Left ventricle myocardium inferior (tissue), 1 donor: ENCODE data around the gene KCNE4. TPM values are rescaled to one million over a fixed set of nuclear protein-coding genes. Genes with fewer than 3 reads are reported as not detected.

Experiments
- DNase-seq: peaks from one replicate; pipeline ENCODE4 v3.0.0-alpha.2; 2020
- H3K27ac ChIP-seq: fragments of 200-600 bp; replicated peaks from 2 replicates; pipeline ENCODE4 v1.8.0; 2021
- H3K27me3 ChIP-seq: fragments of 200-600 bp; 2 replicates; pipeline ENCODE4 v1.8.0; 2021; ENCODE audit warnings: low read depth
- H3K36me3 ChIP-seq: fragments of 200-600 bp; 2 replicates; pipeline ENCODE4 v1.8.0; 2021
- H3K4me1 ChIP-seq: fragments of 200-600 bp; 2 replicates; pipeline ENCODE4 v1.8.0; 2021
- H3K4me3 ChIP-seq: fragments of 200-600 bp; 2 replicates; pipeline ENCODE4 v1.8.0; 2021; ENCODE audit warnings: mild to moderate bottlenecking, moderate library complexity
- H3K9me3 ChIP-seq: fragments of 200-600 bp; replicated peaks from 2 replicates; pipeline ENCODE4 v1.8.0; 2021
- intact Hi-C: fragments of 100-400 bp; cut with micrococcal nuclease; formaldehyde crosslinking; loops from one replicate; pipeline ENCODE4 v1.11.0; 2022
- total RNA-seq: library from RNA; stranded (reverse); fragmentation: NEBNext Ultra II Directional; extraction: Animal tissue kit (Norgen Biotek cat#: 25700); gene quantifications from one replicate; pipeline ENCODE4 v1.2.1, GENCODE V29; 2021
- TF ChIP-seq, protein P1 (sequence below): fragments of 200-600 bp; IDR thresholded peaks from 2 replicates; pipeline ENCODE4 v1.8.0; 2021; ENCODE audit warnings: antibody characterized with exemption, mild to moderate bottlenecking, borderline replicate concordance
- donor health status: DM: no; HTN: yes; CAD: no; lungs with severe emphysema.

KCNE4 gene
- total RNA-seq, 1 donor from 2014 or later: 3.1 TPM

DNA sequence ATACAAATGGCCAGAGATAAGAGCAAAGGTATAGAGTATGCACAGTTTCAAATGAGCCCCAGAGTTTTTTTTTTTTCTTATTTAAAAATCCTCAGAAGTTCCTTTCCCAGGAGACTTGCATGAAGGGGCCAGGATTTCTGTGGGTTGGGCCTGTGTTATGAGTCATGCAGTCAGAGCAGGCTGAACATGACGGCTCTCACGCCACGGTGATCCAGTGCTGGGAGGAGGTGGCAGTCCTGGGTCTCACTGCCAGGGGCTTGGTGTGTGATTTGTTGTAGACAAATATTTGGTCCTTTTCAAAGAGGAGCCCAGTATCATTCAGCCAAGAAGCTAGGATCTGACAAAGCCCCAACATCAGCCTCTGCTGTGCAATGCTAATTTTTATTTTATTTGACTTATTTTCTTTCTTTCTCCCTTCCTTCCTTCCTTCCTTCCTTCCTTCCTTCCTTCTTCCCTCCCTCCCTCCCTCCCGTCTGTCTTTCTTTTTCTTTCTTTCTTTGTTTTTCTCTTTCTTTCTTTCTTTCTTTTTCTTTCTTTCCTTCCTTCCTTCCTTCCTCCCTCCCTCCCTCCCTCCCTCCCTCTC is 10.4 kb upstream of the KCNE4 start:
- TF ChIP-seq, protein P1, sequence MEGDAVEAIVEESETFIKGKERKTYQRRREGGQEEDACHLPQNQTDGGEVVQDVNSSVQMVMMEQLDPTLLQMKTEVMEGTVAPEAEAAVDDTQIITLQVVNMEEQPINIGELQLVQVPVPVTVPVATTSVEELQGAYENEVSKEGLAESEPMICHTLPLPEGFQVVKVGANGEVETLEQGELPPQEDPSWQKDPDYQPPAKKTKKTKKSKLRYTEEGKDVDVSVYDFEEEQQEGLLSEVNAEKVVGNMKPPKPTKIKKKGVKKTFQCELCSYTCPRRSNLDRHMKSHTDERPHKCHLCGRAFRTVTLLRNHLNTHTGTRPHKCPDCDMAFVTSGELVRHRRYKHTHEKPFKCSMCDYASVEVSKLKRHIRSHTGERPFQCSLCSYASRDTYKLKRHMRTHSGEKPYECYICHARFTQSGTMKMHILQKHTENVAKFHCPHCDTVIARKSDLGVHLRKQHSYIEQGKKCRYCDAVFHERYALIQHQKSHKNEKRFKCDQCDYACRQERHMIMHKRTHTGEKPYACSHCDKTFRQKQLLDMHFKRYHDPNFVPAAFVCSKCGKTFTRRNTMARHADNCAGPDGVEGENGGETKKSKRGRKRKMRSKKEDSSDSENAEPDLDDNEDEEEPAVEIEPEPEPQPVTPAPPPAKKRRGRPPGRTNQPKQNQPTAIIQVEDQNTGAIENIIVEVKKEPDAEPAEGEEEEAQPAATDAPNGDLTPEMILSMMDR: no peak
- Histone ChIP-seq H3K4me1 (peaks cover under 1% of the 10 kb centered on the region), H3K9me3 (no peaks in the 10 kb centered on the region), H3K4me3 (no peak overlapping the region), H3K27ac (peak overlapping the region; percentile 70), H3K27me3 (no peaks in the 10 kb centered on the region), H3K36me3 (no peaks in the 10 kb centered on the region)
- intact Hi-C loops: no loop called here
- DNase-seq: peak; percentile 66

DNA sequence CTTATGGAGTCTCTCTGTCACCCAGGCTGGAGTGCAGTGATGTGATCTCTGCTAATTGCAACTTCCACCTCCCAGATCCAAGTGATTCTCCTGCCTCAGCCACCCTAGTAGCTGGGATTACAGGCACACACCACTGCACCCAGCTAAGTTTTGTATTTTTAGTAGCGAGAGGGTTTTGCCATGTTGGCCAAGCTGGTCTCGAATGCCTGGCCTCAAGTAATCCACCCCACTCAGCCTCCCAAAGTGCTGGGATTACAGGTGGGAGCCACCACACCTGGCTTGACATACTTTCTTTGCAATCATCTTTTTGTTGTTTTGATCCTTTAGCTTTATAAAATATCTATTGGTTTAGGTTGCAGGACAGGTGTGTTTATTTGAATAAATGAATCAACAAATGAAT is 9.7 kb upstream of the KCNE4 start:
- H3K4me1 ChIP-seq: peaks cover 7% of the 10 kb centered on the region
- H3K27me3 ChIP-seq: no peaks in the 10 kb centered on the region
- no peaks in the 10 kb centered on the region for H3K9me3 ChIP-seq
- H3K27ac ChIP-seq: peak overlapping the region; percentile 41
- intact Hi-C loops: no loop called here
- no peaks in the 10 kb centered on the region for H3K36me3 ChIP-seq
- TF ChIP-seq, protein P1: no peak
- DNase-seq: no peak
- no peak overlapping the region for H3K4me3 ChIP-seq

DNA sequence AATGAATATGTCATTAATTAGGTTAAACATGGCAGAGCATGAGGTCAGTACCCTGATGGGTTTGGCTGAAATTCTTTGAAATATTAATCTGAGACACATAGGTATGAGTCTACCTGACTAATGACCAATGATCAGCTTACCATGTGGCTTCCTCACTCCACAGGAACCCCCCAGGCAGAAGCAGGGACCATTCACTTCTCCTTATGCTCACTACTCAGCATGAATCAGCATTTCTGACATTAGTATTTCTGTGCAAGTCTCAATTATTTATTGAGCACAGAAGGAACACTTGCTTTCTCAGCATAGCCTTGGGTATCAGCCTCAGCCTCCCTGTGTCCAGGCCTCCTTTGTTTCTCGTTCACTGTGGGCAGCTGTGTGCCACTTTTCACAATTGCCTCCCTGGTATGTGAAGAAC is 9.3 kb upstream of the KCNE4 start:
- Histone ChIP-seq H3K4me3 (no peak overlapping the region), H3K27ac (peak overlapping the region; percentile 41), H3K9me3 (no peaks in the 10 kb centered on the region), H3K4me1 (peaks cover 11% of the 10 kb centered on the region), H3K27me3 (no peaks in the 10 kb centered on the region), H3K36me3 (no peaks in the 10 kb centered on the region)
- TF ChIP-seq, protein P1: no peak
- intact Hi-C loops: no loop called here
- no peak for DNase-seq

DNA sequence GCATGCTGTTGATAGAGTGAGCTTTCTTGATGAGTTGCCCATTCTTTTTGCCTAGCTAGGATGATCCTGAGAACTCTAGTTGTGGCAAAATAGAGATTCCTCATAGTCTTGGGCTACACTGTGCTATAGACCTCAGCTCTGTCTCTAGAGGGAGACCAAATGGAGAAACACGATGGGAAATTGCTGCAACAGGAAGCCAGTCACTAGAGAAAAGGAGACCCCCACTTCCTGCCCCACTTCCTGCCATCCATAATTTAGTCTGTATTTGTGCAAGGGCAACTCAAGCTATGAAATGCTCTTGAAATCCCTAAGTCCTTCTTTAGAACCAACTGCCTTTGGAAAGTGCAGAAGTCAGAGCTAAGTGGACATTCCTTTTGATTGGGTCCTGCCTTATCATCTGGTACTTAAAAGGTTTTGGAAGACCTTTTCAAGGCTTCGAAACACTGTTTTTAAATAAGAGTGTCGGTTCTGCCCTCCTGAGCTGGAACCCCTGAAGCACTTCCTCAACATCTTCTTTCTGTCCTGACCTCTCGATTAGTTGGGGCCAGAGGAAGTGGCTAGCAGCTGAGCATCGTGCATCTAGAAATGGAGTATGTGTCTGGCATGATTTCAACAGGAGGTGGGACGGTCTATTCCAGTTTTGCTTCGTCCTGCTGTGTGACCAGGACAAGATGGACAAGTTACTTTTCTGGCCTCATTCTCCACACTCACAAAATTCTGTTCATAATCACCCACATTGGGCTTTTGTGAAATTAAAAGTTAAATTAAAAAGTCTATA is 8.6 kb upstream of the KCNE4 start:
- Histone ChIP-seq H3K9me3 (no peaks in the 10 kb centered on the region), H3K4me3 (no peak overlapping the region), H3K36me3 (no peaks in the 10 kb centered on the region), H3K4me1 (peaks cover 12% of the 10 kb centered on the region), H3K27ac (peak overlapping the region; percentile 41), H3K27me3 (no peaks in the 10 kb centered on the region)
- TF ChIP-seq, protein P1: no peak
- intact Hi-C loops: no loop called here
- DNase-seq: no peak

DNA sequence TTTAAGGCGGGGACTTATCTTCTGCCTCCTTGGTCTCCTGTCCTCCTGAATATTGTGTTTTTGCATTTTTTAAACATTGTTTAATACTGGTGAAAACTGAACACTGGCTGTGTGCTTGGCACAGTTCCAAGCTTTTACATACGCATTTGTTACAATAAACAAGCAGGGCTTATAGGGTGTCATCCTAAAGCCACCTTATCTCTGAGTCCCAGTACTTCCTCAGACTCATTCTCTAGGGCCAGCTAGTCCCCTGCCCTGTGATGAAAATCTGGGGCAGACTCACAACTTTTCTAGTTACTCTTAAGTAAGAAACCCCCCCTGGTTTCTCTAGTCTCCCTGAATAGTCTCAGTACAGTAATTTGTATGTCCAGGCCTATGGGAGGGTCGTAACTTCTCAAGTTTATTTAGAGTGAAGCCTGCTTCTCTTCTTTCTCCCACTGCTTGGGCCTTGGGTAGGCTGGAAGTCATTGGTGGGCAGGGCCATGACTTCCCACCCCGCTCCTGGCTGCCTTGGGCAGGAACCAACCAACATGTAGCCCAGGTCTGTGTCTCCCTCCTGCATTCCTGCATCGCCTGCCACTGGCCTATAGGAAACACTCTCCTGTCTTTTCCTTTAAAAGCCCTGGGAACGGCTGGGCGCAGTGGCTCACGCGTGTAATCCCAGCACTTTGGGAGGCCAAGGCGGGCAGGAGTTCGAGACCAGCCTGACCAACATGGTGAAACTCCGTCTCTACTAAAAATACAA is 7.7 kb upstream of the KCNE4 start:
- TF ChIP-seq, protein P1: no peak
- H3K4me3 ChIP-seq: no peak overlapping the region
- H3K27ac ChIP-seq: peak overlapping the region; percentile 41
- no peaks in the 10 kb centered on the region for H3K36me3 ChIP-seq
- H3K27me3 ChIP-seq: no peaks in the 10 kb centered on the region
- no peaks in the 10 kb centered on the region for H3K9me3 ChIP-seq
- H3K4me1 ChIP-seq: peaks cover 12% of the 10 kb centered on the region
- DNase-seq: no peak
- intact Hi-C loops: no loop called here
